ENCODE results near the gene IFITM10. TPM values are rescaled to one million over a fixed set of nuclear protein-coding genes. Genes with fewer than 3 reads are reported as not detected.

The IFITM10 gene
- total and polyA plus RNA-seq, 9 of the 15 experiments (the other 6 are each of a cell fraction or from before 2014, with no cell fraction given): 0.08 to 0.13 (median 0.09) TPM; not detected in 6

GRCh38 chr11:1744137-1744886 is 6.1 kb downstream of the IFITM10 start (continued):
- TF ChIP-seq ZNF740 (CRISPR knock-in tag; IDR thresholded peaks at IDR 0.05): peak; percentile 81
- peak in 1 of 2 experiments; percentile 81; a peak in 2 of 4 replicates for TF ChIP-seq ZNF740 (tag; IDR thresholded peaks at IDR 0.05)
- TF ChIP-seq ZNF717 (CRISPR knock-in tag; IDR thresholded peaks at IDR 0.05): no peak
- 0 out of 2 replicates have a peak, but pooled peaks have one; percentile 20 for TF ChIP-seq NFIC (IDR thresholded peaks at IDR 0.05)
- TF ChIP-seq MNT (conservative IDR thresholded peaks at IDR 0.05): 0 out of 4 replicates have a peak, but pooled peaks have one; percentile 16 to 33
- TF ChIP-seq CTCF (IDR thresholded peaks at IDR 0.05 in 2 of 3, conservative IDR thresholded peaks at IDR 0.05 in 1 of 3; ENCODE audit: insufficient read depth in 2 of 3, low read depth in 1 of 3, low read length in 3 of 3): peak in 1 of 3 experiments; percentile 31; a peak in 2 of 6 replicates
- 0 out of 4 replicates have a peak, but pooled peaks of 1 of the 2 experiments have one; percentile 21 for TF ChIP-seq RAD21 (CRISPR knock-in tag; conservative IDR thresholded peaks at IDR 0.05 in 1 of 2, IDR thresholded peaks at IDR 0.05 in 1 of 2)
- no peak for TF ChIP-seq SMAD4 (CRISPR knock-in tag; conservative IDR thresholded peaks at IDR 0.05)

All from K562 (cell line).